ENCODE measurements around the gene RPS6KA5.
"Not testable (repeated sequence)": the region's sequence is repeated elsewhere in the genome, so short reads cannot be mapped to it uniquely, and the experiment has no call there.

Gene RPS6KA5

DNA sequence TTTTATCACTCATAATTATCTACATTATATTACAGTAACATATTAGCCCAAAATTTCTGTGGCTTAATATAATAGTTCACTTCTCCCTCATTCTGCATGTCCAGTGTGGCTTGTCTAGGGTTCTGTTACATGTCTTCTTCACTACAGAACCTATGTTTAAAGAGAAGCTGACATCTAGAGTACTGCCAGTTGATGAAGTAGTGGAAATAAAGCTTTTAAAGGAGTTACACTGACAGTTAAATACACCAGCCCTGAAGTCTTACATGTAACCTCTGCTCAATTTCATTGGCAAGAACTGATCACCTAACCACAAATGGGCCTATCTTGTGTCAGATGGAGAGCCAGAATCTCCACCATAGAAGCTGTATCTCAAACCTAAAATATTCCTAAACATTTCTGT is 32.9 kb downstream of the RPS6KA5 start:
- no peak for DNase-seq (ENCODE audit: low spot score)

DNA sequence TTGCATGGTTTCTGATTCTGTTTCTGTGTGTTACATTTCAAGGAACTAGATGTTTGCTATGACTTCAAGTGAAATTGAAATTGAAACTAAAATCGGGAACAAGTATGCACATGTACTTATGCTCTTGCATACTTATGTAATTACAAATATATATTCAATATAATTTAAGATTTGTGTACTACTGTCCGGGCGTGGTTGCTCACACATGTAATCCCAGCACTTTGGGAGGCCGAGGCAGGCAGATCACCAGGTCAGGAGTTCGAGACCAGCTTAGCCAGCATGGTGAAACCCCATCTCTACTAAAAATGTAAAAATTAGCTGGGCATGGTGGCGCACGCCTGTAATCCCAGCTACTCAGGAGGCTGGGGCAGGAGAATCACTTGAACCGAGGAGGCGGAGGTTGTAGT is 37.8 kb downstream of the RPS6KA5 start:
- DNase-seq (ENCODE audit: low spot score) = not testable (repeated sequence)

DNA sequence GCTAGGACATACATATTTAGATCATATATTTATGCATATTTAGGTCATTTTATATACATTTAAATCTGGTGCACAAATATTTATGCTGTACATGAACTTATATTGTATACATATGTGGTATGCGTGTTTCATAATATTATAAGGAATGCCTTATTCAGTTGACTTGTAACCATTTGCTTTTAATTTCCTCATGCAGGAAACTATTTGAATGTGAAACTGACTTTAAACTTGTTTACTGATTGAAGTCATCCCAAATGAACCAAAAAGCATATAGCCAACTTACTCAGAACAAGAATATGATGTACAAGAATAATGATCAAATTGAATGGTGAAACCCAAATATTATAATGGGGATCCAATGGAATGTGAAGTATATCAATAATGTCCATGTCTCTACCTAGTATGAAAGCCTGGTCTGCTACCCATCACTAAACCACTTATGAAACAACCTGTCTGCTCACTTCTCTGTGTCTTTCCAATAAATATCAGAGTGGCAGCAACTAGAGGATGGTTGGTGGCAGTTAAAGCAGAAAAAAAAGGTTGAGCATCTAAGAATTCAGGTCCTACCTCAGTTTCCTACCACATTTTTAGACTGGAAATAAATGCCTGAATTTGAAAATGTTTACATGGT is 38.3 kb downstream of the RPS6KA5 start:
- DNase-seq (ENCODE audit: low spot score) = no peak

DNA sequence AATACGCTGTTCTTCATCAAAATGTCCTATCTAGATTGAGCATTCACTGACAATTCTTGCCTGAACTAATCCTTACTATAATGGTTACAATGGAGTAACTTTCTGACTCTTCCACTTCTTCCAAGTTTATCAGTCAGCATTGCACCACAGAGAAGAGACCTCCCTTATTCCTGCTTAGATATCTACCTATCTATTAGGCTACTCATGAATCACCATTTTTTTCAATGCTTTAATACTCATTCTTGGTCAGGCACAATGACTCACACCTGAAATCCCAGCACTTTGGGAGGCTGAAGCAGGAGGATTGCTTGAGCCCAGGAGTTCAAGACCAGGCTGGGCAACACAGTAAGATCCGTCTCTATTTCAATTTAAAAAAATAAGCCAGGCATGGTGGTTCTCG is 39.3 kb downstream of the RPS6KA5 start:
- DNase-seq (ENCODE audit: low spot score) = no peak

DNA sequence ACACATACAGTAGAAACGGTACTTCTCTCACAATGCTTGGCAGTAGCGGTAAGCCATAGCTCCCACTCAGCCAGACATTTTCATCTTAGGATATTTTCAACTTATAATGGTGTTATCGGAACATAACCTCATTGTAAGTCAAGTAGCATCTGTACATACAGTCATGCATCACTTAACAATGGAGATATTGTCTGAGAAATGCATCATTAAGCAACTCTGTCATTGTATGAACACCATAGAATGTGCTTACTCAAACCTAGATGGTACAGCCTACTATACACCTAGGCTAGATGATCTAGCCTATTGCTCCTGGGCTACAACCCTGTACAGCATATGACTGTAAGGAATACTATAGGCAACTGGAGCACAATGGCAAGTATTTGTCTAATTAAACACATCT is 40.8 kb downstream of the RPS6KA5 start:
- no peak for DNase-seq (ENCODE audit: low spot score)

DNA sequence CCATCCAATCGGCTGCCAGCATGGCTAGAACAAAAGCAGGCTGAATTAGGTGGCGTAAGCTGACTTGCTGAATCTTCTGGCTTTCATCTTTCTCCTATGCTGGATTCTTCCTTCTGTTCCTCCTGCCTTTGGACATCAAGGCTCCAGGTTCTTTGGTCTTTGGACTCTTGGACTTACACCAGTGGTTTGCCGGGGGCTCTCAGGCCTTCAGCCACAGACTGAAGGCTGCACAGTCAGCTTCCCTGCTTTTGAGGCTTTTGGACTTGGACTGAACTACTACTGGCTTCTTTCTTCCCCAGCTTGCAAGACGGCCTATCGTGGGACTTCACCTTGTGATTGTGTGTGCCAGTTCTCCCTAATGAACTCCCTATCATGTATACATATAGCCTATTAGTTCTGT is 42.0 kb downstream of the RPS6KA5 start:
- no peak for DNase-seq (ENCODE audit: low spot score)

DNA sequence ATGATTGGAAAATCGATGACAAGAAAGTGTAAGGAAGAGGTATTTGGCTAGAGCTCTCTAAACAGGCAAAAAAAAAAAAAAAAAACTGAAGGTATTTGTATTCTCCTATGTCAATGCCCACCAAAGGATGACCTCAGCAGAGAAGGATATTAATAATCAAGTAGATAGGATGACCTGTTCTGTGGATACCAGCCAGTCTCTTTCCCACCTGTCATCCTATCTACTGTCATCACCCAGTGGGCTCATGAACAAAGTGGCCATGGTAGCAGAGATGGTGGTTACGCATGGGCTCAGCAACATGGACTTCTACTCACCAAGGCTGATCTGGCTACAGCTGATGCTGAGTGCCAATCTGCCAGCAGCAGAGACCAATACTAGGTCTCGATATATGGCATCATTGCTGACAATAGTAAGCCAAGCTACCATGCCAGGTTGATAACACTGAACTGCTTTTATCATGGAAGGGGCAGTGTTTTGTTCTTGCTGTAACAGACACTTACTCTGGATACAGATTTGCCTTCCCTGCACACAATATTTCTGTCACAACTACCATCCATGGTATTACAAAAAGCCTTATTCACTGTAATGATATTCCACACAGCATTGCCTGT is 43.5 kb downstream of the RPS6KA5 start:
- DNase-seq (ENCODE audit: low spot score) = no peak

DNA sequence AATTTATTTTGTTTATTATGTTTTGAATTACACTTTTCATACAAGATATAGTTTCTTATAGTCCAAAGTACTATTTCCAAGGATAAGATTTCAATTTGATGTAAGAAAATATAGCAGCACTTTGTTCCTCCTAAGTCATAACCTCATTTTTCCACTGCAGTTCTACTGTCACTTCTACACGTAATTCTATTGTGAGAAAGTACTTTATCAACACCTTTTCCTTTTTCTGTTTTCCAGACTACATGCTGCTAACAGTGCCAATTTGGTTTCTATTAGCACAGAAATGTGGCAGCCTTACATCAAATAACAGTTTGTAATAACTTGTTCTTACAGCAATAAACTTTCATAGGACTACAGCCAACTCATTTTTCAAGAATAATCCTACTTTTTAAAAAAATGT is 45.0 kb downstream of the RPS6KA5 start:
- no peak for DNase-seq (ENCODE audit: low spot score)

DNA sequence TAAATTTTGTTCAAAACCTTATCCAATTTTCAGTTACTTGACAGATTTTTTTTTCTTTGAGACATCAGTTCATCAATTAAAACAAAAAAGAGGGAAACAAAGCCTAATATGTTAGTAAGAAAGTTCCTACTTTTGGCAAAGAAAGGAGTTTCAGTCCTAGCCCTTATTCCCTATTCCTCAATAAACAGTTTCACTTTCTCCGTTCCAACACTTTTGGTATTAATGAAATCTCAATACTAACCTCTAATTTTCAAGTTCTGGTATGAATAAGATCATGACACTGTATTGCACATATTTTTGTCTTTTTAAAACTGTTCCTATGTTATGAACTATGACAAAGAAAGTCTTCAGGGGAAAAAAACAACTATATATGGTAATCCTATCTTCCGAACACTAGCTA is 48.4 kb downstream of the RPS6KA5 start:
- DNase-seq (ENCODE audit: low spot score) = no peak

DNA sequence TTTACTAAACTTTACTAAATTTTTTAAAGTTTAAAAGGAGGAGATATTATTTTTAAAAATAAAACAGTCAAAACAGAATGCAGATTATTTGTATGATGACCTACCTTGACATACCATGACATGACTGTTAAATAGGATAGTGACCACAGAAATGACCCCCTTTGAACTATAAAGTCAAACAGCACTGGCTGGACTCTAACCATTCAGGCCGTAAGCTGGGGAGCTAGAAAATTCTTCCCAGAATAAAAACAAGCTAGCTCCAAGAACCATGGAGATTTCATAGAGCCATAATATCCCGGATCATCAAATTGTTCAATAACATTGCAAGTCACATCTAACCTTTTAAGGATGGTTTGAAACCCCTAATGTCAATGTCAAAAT is 50.3 kb downstream of the RPS6KA5 start:
- no peak for DNase-seq (ENCODE audit: low spot score)

DNA sequence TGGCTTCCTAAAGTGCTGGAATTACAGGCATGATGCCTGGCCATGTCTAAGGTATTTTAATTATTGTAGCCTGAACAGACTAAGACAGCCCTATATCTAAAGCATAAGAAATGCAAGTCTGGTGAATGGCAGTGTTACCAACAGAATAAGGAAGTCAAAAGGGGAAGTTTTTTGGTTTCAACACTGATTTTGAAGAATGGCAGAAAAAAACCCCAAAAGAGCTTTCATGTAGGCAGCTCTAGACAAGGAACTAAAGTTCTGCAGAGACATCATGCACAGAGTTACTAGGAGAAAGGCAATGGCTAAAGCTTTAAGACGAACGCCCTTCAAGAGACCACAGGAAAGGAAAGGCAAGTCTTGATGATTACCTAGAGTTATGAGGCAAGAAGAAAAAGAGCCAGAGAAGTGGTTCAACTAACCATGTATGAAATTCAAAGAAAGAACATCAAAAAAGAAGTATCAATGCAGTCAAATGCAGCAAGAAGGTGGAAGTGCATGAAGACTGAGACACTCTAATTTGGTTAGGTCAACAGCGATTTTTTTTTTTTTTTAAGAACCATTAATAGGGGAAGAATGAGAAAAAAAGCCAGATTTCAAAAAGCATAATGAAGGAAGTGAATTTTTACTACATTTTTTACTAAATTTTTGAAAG is 50.8 kb downstream of the RPS6KA5 start:
- no peak for DNase-seq (ENCODE audit: low spot score)

DNA sequence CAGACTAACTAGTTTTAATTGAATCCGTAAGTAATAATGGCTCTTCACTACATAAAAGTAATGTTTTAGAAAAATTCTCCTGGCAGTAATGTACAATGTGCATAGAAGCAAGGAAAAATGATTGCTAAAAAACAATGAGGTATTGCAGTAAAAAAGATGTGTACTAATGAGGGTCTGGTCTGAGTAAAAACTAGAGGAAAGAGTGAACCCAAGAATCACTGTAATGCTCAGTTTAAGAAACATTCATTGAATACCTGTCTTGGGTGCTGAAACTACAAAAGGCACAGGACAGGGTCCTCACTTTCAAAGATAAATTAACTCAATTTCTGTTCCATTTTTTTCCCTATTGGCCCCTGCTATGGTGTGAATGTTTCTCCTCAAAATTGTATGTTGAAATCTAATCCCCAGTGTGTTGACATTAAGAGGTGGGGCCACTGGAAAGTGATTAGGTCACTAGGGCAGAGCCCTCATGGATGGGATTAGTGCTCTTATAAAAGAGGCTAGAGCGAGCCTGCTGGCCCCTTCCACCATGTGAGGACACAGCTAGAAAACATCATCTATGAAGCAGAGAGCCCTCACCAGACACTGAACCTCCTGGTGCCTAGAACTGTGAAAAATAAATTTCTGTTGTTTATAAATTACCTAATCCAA is 51.6 kb downstream of the RPS6KA5 start:
- no peak for DNase-seq (ENCODE audit: low spot score)

DNA sequence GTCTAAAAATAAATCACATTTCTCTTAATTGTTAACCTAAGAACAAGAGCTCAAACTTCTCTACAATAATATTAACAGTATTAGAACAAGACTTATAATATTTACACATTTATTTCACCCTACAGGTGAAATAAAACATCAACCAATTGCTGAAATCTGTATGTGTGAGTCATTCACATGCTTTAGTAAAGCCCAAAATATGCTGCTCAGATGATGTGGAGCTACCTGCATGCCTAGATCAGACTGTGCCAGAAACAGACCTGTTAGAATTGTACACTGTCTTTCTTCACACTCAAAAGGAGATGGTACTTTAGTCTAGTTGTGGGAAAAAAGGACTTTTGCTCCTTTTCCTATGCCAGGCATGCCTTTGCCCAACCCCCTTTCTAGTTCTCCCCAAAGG is 54.7 kb downstream of the RPS6KA5 start:
- no peak for DNase-seq (ENCODE audit: low spot score)

DNA sequence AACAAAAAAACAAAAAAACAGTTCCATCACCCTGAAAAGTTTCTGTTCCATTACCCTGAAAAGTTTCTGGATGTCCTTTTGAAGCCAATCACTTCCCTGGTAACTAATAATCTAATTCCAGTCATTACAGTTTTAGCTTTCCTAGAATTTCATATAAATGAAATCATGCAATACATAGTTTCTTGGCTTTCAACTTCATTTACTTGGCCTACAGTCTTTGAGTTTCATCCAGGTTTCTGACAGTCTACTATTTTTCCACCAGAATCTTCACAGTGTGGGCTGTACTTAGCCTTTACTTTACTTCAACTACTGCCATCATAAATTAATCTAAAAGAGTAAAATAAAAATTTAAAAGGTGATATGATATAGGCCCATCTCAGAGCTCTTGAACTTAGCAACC is 55.5 kb downstream of the RPS6KA5 start:
- no peak for DNase-seq (ENCODE audit: low spot score)

DNA sequence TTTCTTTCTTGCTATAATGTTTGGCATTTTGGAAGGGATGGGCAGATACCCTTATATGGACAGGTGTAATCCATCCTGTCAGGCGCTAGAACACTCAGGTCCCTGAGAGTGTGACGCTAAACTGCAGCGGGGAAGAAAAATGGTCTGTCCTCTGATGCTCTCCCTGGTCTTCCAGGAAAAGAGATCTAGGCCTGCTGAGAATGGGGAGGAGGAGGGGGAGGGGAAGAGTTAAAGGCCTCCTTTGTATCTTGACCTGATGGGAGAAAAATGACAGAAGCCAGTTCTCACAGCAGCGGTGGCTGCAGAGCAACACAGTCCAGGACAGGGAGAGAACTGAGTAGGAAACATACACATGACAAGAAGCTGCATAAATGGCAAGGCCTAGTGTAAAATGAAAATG is 61.1 kb downstream of the RPS6KA5 start:
- DNase-seq (ENCODE audit: low spot score) = no peak

DNA sequence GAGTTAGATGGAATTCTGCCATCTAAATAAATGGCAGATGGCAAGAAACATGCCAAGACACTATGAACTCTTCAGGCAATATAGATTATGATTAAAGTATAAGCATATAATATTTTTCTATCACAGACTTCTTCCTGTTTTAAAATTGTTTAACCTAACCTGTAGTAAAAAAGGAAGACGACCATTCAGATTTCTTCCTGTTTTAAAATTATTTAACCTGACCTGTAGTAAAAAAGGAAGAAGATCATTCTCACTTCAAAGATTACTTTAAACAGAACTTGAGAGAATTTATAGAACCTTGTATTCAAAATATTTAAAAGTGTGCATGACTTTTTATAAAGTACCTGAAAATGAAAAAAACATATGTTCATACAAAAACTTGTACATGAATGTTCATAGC is 63.5 kb downstream of the RPS6KA5 start:
- no peak for DNase-seq (ENCODE audit: low spot score)

DNA sequence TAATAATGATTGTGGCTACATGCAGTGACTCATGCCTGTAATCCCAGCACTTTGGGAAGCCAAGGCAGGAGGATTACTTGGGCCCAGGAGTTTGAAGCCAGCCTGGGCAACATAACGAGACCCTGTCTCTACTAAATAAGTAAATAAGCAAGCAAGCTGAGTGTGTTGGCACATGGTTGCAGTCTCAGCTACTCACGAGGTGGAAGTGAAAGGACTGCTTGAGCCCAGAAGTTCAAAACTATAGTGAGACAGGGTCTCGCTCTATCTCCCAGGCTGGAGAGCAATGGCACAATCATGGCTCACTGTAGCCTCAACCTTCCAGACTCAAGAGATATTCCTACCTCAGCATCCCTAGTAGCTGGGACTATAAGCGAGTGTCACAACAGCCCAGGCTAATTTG is 64.7 kb downstream of the RPS6KA5 start:
- no peak for DNase-seq (ENCODE audit: low spot score)

DNA sequence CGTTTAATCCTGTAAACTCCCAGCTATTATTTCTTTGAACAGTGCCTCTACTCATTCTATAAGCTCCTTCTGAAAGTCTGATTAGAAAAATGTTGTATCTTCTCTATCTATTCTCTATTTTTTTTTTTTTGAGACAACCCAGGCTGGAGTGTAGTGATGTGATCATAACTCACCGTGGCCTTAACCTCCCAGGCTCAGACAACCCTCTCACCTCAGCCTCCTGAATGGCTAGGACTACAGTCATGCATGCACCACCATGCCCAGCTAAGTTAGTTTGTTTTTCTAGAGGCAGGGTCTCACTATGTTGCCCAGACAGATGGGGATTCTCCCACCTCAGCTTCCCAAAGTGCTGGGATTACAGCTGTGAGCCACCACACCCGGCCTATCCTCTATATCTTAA is 66.6 kb downstream of the RPS6KA5 start:
- DNase-seq (ENCODE audit: low spot score) = no peak

DNA sequence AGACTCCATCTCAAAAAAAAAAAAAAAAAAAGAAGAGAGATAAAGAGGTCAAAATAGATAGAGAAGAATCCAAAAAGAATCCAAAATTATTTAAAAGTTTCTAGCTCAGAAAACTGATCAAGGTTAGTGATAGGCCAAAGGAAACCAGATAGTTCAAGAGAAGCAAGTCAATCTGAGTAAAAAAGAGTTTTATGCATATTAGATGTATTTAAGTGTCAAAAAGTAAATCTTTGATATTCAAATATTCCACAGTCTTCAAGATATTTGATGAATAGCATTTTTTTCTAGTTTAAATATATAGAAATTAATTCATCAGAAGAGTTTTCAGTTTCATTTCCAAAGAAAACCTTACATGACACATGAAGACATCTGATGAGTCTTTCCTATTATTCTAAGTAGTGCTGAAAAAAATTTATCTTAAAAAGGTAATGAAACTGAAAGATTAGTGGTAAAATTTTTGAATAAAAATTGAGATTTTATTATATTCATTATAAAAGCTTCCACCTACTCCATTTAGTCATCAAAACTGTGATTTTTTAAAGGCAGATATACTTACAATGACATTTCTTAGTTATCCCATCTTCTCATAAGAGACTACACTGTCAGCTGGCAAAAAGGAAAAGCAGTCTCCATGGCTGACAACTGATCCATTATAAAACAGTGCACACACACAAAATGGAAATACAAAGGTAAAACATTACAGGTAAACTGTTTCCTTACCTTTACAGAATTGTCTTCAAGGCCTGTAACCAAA is 68.6 kb downstream of the RPS6KA5 start:
- no peak for DNase-seq (ENCODE audit: low spot score)

DNA sequence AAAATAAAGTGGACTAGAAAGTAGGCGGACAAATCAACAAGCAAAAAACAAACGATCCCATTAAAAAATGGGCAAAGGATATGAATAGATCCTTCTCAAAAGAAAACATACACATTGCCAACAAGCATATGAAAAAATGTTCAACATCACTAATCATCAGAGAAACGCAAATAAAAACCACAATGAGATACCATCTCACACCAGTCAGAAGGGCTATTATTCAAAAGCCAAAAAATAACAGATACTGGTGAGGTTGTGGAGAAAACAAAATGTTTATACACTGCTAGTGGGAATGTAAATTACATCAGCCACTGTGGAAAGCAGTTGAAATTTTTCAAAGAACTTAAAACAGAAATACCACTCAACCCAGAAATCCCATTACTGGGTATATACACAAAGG is 70.3 kb downstream of the RPS6KA5 start:
- no peak for DNase-seq (ENCODE audit: low spot score)

DNA sequence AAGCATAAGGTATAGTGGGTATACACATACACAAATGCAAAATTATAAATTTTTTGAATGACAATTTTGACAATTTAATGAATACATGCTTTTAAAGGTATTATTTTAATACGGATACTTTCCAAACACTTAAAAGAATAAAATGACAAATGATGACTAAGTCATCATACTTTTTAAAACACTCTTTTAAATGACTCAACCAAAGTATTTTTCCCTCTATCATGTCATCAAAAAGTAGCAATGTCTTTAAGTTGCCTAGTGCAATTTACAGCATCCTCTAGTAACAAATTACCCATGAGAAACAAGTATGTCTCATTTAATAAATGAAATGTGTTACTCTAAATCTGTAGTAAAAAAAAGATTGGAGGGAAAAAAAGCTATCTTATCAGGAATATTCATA is 73.3 kb downstream of the RPS6KA5 start:
- DNase-seq (ENCODE audit: low spot score) = no peak

DNA sequence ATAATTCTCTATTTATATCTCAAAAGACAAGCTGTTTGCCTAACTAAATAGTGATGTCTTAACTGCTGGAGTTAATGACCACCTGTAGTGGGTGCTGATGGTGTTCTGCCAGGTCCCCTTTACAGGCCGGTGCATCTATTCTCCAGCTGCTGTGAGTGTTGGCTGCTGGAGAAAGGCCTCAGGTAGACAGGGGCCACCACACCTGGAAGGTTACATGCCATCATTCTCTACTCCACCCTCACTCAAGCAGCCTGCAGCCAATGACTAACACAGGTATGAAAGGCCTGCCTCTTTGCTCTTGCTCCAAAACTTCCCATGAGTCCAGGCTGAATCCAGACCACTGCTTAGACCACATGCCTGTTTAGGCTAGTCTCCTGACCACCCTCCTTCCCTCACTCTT is 73.9 kb downstream of the RPS6KA5 start:
- no peak for DNase-seq (ENCODE audit: low spot score)
